ENCODE data around the gene KPNA4.
"Not testable (repeated sequence)": the region's sequence is repeated elsewhere in the genome, so short reads cannot be mapped to it uniquely, and the experiment has no call there.

The KPNA4 gene

GRCh38 chr3:160482796-160483195 lies 82.6 kb downstream of the KPNA4 start:
- no peak for DNase-seq

GRCh38 chr3:160481856-160482255 lies 83.5 kb downstream of the KPNA4 start:
- DNase-seq, result no peak

GRCh38 chr3:160480931-160481330 lies 84.4 kb downstream of the KPNA4 start:
- DNase-seq, result no peak

- no peak for DNase-seq
Observed at GRCh38 chr3:160479376-160479775, 86.0 kb downstream of the KPNA4 start.

- no peak for DNase-seq
Observed at GRCh38 chr3:160478338-160478737, 87.0 kb downstream of the KPNA4 start.

- no peak for DNase-seq
Observed at GRCh38 chr3:160477750-160478149, 87.6 kb downstream of the KPNA4 start.

- DNase-seq, result no peak
Observed at GRCh38 chr3:160475884-160476283, 89.5 kb downstream of the KPNA4 start.

GRCh38 chr3:160475153-160475552 lies 90.2 kb downstream of the KPNA4 start:
- no peak for DNase-seq

- DNase-seq, result no peak
Observed at GRCh38 chr3:160474416-160474838, 90.9 kb downstream of the KPNA4 start.

GRCh38 chr3:160473978-160474377 lies 91.4 kb downstream of the KPNA4 start:
- DNase-seq, result no peak

GRCh38 chr3:160473221-160473620 lies 92.2 kb downstream of the KPNA4 start:
- DNase-seq, result no peak

- DNase-seq, result no peak
Observed at GRCh38 chr3:160472344-160472743, 93.0 kb downstream of the KPNA4 start.

- no peak for DNase-seq
Observed at GRCh38 chr3:160471892-160472291, 93.5 kb downstream of the KPNA4 start.

GRCh38 chr3:160470181-160470580 lies 95.2 kb downstream of the KPNA4 start:
- no peak for DNase-seq

- no peak for DNase-seq
Observed at GRCh38 chr3:160464971-160465370, 100.4 kb downstream of the KPNA4 start.

GRCh38 chr3:160464321-160464720 lies 101.0 kb downstream of the KPNA4 start:
- DNase-seq, result no peak

- DNase-seq, result no peak
Observed at GRCh38 chr3:160460033-160460432, 105.3 kb downstream of the KPNA4 start.

GRCh38 chr3:160459450-160459970 lies 105.9 kb downstream of the KPNA4 start:
- no peak for DNase-seq

GRCh38 chr3:160458151-160458550 lies 107.2 kb downstream of the KPNA4 start:
- no peak for DNase-seq

- no peak for DNase-seq
Observed at GRCh38 chr3:160455846-160456245, 109.5 kb downstream of the KPNA4 start.

- no peak for DNase-seq
Observed at GRCh38 chr3:160454995-160455394, 110.4 kb downstream of the KPNA4 start.

- DNase-seq, result not testable (repeated sequence)
Observed at GRCh38 chr3:160452251-160452650, 113.1 kb downstream of the KPNA4 start.

GRCh38 chr3:160451602-160452001 lies 113.8 kb downstream of the KPNA4 start:
- no peak for DNase-seq

- DNase-seq, result no peak
Observed at GRCh38 chr3:160450846-160451245, 114.5 kb downstream of the KPNA4 start.

Data from NCI-H2029 treated with DMSO at 0.1 percent for 48 hours (cell line).